Right atrium auricular region (tissue), 2 donors: ENCODE results near the gene HLA-DPA1. TPM values are rescaled to one million over a fixed set of nuclear protein-coding genes. Genes with fewer than 3 reads are reported as not detected.
A peak's percentile ranks its signal among the peaks of the same experiment; 100 is the strongest.

Experiments used
- DNase-seq: peaks from one replicate; pipeline ENCODE4 v3.0.0-alpha.2; 2019; ENCODE audit warnings: low spot score
- H3K27ac ChIP-seq, 2 donors: fragments of 200-600 bp; sonication (generic); 1 replicate in 1 of 2; 2 replicates in 1 of 2; pipeline ENCODE4 v1.5.1; 2016 to 2019
- H3K27me3 ChIP-seq, 2 donors: fragments of 200-600 bp; sonication (generic); one replicate each; pipeline versions ENCODE4 v1.5.1 to v1.6.0; 2017 to 2019
- H3K36me3 ChIP-seq: fragments of 200-600 bp; sonication (generic); one replicate; pipeline ENCODE4 v1.5.1; 2016
- H3K4me1 ChIP-seq, 2 donors: fragments of 200-600 bp; sonication (generic); one replicate each; pipeline versions ENCODE4 v1.5.1 to v1.6.0; 2017 to 2019
- H3K4me3 ChIP-seq, 2 donors: fragments of 200-600 bp; sonication (generic); 1 replicate in 1 of 2; 2 replicates in 1 of 2; pipeline ENCODE4 v1.5.1; 2017 to 2019; ENCODE audit warnings: mild to moderate bottlenecking in 1 of 2, moderate library complexity in 1 of 2
- H3K9me3 ChIP-seq, 2 donors: fragments of 200-600 bp; sonication (generic); one replicate each; pipeline ENCODE4 v1.5.1; 2019
- total RNA-seq, 2 donors: library from RNA; depleted of rRNA; stranded (reverse); fragments of >200 nt; gene quantifications; one replicate each; pipeline ENCODE4 v1.1.0, GENCODE V29; 2016
- TF ChIP-seq, protein P1 (sequence below), 2 donors: fragments of 200-600 bp; sonication (generic); IDR thresholded peaks; one replicate each; pipeline ENCODE4 v1.5.1; 2019; ENCODE audit warnings: antibody characterized with exemption in 2 of 2

HLA-DPA1 gene
- total RNA-seq, 2 donors from 2014 or later = 13.1 to 60.5 TPM

DNA sequence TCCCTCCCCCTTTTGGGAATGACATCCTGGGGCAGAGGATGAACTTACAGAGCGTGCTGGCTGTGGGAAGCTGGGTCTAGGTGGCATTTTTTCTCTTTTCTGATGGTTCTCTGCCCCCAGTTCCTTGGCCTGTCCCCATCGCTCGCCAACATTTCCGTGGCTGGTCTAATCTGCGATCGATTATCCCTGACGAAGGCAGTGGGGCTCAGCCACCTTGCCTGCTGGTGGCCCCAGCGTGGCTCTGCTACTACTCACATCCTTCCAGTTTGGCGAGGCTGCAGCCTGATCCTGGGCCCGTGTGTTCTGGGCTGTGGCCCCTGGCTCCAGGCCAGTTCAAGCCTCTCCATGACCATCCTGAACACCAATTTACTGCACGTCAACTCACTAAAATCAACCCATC, 57.7 kb downstream of the HLA-DPA1 start:
- Histone ChIP-seq H3K27me3 (peaks cover 0 to 4% of the 10 kb centered on the region in 2 donors), H3K36me3 (no peaks in the 10 kb centered on the region), H3K27ac (peak overlapping the region in 1 of 2 donors; percentile 41), H3K4me1 (peaks cover 0 to 43% of the 10 kb centered on the region in 2 donors), H3K4me3 (no peak overlapping the region), H3K9me3 (no peaks in the 10 kb centered on the region)
- TF ChIP-seq, protein P1, sequence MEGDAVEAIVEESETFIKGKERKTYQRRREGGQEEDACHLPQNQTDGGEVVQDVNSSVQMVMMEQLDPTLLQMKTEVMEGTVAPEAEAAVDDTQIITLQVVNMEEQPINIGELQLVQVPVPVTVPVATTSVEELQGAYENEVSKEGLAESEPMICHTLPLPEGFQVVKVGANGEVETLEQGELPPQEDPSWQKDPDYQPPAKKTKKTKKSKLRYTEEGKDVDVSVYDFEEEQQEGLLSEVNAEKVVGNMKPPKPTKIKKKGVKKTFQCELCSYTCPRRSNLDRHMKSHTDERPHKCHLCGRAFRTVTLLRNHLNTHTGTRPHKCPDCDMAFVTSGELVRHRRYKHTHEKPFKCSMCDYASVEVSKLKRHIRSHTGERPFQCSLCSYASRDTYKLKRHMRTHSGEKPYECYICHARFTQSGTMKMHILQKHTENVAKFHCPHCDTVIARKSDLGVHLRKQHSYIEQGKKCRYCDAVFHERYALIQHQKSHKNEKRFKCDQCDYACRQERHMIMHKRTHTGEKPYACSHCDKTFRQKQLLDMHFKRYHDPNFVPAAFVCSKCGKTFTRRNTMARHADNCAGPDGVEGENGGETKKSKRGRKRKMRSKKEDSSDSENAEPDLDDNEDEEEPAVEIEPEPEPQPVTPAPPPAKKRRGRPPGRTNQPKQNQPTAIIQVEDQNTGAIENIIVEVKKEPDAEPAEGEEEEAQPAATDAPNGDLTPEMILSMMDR (IDR thresholded peaks at IDR 0.05) = no peak
- no peak for DNase-seq

DNA sequence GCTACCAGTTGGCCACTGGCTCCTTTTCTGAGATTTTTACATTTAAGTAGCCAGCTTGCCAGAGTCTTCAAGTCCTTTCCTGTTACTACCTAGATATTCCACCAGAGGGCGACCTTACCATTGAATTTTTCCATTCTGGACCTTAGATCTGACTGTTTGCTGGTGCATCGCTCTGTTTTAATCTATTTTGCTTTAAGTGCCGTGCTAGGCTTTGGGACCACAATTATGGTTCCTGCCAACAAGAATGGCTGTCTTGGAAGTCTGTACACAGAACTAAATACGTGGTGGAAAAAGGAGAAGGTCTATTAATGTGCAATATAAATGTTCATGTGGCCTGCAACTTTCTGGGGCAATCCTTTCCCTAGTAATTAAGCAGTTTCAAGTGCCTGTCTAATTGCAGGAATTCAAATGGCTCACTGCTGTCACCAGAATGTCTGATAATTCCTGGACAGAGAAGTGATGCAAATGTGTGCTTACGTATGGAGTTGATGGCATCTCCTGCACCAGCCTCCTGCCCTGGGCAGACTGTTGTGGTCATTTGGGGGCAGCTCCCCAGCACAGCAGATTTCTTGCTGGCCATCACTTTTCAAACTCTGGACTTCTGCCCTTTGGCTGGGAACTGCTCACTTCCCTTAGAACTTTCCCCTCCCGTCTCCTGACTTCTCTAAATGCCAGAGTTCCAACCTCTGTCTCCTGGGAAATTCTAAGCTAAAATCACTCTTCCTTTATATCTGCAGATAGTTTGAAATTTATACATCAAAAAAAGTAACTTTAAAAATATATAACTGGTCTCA, 58.4 kb downstream of the HLA-DPA1 start:
- H3K36me3 ChIP-seq = no peaks in the 10 kb centered on the region
- TF ChIP-seq, protein P1 (IDR thresholded peaks at IDR 0.05) = peak; percentile 53 to 89
- H3K9me3 ChIP-seq = no peaks in the 10 kb centered on the region
- H3K4me1 ChIP-seq = peaks cover 0 to 38% of the 10 kb centered on the region in 2 donors
- peaks cover 0 to 4% of the 10 kb centered on the region in 2 donors for H3K27me3 ChIP-seq
- no peak for DNase-seq
- peak overlapping the region; percentile 8 to 41 for H3K27ac ChIP-seq
- H3K4me3 ChIP-seq = no peak overlapping the region

Other genes starting within 250 kb of the HLA-DPA1 start
- 1 to 10 TPM; 3.4 to 6.3 TPM for gene TAP2, start 234.9 kb downstream of the HLA-DPA1 start, total RNA-seq
- gene PSMB8, start 229.6 kb downstream of the HLA-DPA1 start, total RNA-seq = 10 to 100 TPM; 15.4 to 29.2 TPM
- 10 to 100 TPM; 11.9 to 26.5 TPM for gene TAP1, start 219.9 kb downstream of the HLA-DPA1 start, total RNA-seq
- gene PSMB9, start 219.5 kb downstream of the HLA-DPA1 start, total RNA-seq = 10 to 100 TPM; 10.9 to 17.6 TPM
- 10 to 100 TPM in 1 of 2 donors, 1 to 10 TPM in 1; 3.6 to 12.9 TPM for gene HLA-DMB, start 132.6 kb downstream of the HLA-DPA1 start, total RNA-seq
- 10 to 100 TPM in 1 of 2 donors, 1 to 10 TPM in 1; 9.2 to 15.4 TPM for gene HLA-DMA, start 120.6 kb downstream of the HLA-DPA1 start, total RNA-seq
- 10 to 100 TPM; 56.9 to 91.1 TPM for gene BRD2, start 105.1 kb downstream of the HLA-DPA1 start, total RNA-seq
- 10 to 100 TPM in 1 of 2 donors, 1 to 10 TPM in 1; 2.6 to 15.6 TPM for gene HLA-DOA, start 64.1 kb downstream of the HLA-DPA1 start, total RNA-seq
- 10 to 100 TPM; 22.0 to 76.7 TPM for gene HLA-DPB1, start 2.3 kb upstream of the HLA-DPA1 start, total RNA-seq
- gene COL11A2, start 118.8 kb upstream of the HLA-DPA1 start, total RNA-seq = 1 to 10 TPM in 1 of 2 donors, under 1 TPM in 1; 0.63 to 1.5 TPM
- 10 to 100 TPM; 17.1 to 17.4 TPM for gene RXRB, start 127.0 kb upstream of the HLA-DPA1 start, total RNA-seq
- 10 to 100 TPM; 67.0 to 70.0 TPM for gene SLC39A7, start 127.2 kb upstream of the HLA-DPA1 start, total RNA-seq
- gene HSD17B8, start 131.0 kb upstream of the HLA-DPA1 start, total RNA-seq = 10 to 100 TPM; 10.3 to 31.4 TPM
- gene RING1, start 134.9 kb upstream of the HLA-DPA1 start, total RNA-seq = 10 to 100 TPM in 1 of 2 donors, 1 to 10 TPM in 1; 7.5 to 13.9 TPM
- 10 to 100 TPM; 19.0 to 31.7 TPM for gene VPS52, start 198.2 kb upstream of the HLA-DPA1 start, total RNA-seq
- gene RPS18, start 198.4 kb upstream of the HLA-DPA1 start, total RNA-seq = 1,000 to 10,000 TPM; 1,188 to 1,719 TPM
- 10 to 100 TPM in 1 of 2 donors, 1 to 10 TPM in 1; 9.4 to 12.1 TPM for gene B3GALT4, start 203.5 kb upstream of the HLA-DPA1 start, total RNA-seq
- gene WDR46, start 215.6 kb upstream of the HLA-DPA1 start, total RNA-seq = 10 to 100 TPM; 22.5 to 30.9 TPM
- 10 to 100 TPM; 23.4 to 29.5 TPM for gene PFDN6, start 216.0 kb upstream of the HLA-DPA1 start, total RNA-seq
- 10 to 100 TPM; 23.0 to 36.9 TPM for gene RGL2, start 225.3 kb upstream of the HLA-DPA1 start, total RNA-seq
- gene TAPBP, start 240.4 kb upstream of the HLA-DPA1 start, total RNA-seq = 100 to 1,000 TPM in 1 of 2 donors, 10 to 100 TPM in 1; 80.0 to 103 TPM
- gene ZBTB22, start 244.1 kb upstream of the HLA-DPA1 start, total RNA-seq = 10 to 100 TPM; 11.9 to 18.9 TPM
- 10 to 100 TPM; 22.6 to 31.8 TPM for gene DAXX, start 249.3 kb upstream of the HLA-DPA1 start, total RNA-seq